NCI-H345 (cell line): ENCODE data around the gene CCL18.
"Not testable (repeated sequence)": the region's sequence is repeated elsewhere in the genome, so short reads cannot be mapped to it uniquely, and the experiment has no call there.

Source experiments
- DNase-seq: peaks from one replicate; lab custom pipeline; 2025; lab: John Stamatoyannopoulos, UW

The CCL18 gene, protein sequence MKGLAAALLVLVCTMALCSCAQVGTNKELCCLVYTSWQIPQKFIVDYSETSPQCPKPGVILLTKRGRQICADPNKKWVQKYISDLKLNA

DNA sequence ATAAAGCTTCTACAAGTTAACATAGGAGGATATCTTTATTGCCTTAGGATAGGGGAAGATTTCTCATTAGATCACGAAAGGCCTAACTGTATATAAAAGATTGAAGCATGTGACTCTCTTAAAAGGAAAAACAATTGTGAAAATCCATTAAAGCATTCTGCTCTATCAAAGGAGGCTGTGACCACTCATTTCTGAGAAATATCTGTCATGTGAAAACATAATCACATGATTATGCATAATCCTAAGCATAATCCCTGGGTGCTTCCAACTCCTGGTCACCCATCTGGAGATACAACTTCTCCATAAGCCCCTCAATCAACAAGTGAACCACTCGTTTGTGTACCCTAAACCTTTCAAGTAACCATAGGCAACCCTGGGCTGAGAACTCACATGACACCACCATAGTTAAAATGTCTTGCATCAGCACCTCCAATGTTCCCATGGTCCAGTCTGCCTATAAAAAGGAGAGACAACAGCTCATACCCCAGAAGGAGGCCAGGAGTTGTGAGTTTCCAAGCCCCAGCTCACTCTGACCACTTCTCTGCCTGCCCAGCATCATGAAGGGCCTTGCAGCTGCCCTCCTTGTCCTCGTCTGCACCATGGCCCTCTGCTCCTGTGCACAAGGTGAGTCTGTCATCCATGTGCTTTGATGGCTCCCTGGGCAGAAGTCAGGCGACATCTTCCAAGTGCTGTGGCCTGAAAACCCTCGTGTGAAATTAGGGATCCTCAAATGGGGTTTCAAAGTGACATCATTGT is at the start of gene CCL18:
TSS of gene CCL18 (plus strand) at position 487 of the 756 bp plus-strand sequence. CDS start at position 558, 71 bp downstream.
- no peak for DNase-seq

DNA sequence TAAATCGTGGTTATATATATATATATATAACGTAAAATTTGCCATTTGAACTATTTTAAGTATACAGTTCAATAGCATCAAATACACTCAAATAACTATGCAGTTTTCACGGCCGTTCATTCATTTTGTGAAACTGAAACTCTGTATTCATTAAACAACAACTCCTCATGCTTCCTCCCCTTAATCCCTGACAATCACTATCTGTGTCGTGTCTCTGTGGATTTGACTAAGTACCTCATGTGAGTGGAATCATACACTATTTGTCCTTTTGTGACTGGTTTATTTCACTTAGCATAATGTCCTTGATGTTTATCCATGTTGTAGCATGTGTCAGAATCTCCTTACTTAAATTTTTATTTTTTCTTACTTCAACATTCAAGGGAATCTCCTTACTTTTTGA is 49.1 kb upstream of the CCL18 start:
- DNase-seq, result no peak

DNA sequence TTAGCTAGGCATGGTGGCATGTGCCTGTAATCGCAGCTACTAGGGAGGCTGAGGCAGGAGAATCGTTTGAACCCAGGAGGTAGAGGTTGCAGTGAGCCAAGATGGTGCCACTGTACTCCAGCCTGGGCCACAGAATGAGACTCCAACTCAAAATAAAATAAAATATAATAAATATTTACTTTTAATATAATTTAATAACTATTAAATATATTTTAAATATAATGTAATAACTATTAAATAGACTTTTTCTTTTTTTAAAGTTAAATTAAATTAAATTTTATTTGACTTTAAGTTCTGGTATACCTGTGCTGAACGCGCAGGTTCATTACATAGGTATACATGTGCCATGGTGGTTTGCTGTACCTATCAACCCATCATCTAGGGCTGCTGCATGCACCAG is 48.2 kb upstream of the CCL18 start:
- not testable (repeated sequence) for DNase-seq

DNA sequence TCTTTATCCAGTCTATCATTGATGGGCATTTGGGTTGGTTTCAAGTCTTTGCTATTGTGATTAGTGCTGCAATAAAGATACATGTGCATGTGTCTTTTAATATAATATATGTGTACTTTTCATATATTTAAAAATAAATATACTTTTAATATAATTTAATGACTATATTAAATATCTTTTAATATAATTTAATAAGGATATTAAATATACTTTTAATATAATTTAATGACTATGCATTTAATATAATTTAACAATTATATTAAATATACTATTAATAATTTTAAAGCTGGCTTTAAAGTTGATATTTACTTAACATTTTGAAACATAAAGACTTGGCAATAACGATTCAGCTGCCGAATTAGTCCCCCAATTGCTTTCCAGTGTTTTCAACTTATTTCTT is 47.5 kb upstream of the CCL18 start:
- no peak for DNase-seq

DNA sequence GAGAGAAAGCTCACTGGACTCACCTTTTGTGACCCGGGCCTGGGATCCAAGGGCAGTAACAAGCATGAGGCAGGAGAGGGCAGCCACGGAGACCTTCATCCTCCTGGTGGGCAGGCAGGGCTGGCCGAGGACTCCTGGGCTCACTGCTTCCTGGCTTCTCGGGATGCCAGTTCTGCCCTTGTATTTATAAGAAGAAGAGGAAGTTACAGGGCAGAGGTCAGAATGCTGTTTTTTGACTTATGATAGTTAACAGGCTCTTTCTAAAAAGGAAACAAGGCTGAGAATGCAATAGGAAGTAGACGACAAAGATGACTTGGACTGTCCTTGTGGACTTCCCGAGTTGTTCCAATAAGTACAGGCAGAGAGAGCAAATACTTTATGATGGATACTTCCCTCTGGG is 46.3 kb upstream of the CCL18 start, which contains the start of gene CCL23:
TSS of gene CCL23 (minus strand) at position 174 of the 400 bp plus-strand sequence. CDS start at position 99, 75 bp downstream.
- no peak for DNase-seq

DNA sequence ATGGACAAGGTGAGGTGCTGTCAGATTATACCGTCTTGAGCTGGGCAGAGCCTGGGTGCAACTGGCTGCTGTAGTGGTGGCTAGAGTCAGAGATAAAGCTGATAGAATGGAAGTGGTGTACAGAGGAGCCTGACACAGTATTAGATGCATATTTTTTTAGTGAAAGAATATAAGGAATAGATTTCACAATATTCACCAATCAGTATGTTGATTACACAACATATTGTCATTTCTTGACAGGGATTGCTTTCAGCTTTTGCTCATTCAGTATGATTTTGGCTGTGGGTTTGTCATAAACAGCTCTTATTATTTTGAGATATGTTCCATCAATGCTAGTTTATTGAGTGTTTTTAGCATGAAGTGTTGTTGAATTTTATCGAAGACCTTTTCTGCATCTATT is 44.6 kb upstream of the CCL18 start:
- DNase-seq, result no peak

DNA sequence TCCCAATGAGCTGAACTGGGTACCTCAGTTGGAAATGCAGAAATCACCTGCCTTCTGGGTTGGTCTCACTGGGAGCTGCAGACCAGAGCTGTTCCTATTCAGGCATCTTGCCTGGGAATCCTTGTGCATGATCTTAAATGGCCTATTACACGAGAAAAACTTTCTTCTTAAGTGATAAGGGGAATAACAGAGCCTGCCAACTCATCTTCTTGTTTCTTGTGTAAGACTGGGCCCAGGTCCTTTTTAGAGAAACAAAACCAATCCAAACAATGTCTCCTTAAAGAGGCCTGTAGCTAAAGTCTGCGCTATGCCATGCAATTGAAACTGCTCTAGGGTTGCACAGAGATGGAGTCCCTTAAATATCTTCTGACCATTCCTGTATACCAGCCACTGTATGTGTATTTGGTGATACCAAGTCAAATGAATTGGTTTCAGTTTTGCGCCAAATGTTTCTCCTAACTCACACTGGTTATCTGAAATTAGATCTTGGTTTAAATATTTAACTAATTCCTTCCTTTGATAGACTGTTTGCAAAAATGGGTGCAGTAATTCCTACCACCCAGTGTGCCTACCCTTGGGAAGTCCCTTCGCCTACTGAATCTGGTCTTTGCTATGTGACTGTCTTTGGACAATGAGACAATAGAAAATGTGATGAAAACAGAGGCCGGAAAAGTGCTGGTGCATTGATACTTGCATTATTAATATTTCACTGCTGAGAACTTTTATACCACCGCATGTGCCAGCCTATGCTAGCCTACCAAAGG is 39.8 kb upstream of the CCL18 start:
- no peak for DNase-seq

DNA sequence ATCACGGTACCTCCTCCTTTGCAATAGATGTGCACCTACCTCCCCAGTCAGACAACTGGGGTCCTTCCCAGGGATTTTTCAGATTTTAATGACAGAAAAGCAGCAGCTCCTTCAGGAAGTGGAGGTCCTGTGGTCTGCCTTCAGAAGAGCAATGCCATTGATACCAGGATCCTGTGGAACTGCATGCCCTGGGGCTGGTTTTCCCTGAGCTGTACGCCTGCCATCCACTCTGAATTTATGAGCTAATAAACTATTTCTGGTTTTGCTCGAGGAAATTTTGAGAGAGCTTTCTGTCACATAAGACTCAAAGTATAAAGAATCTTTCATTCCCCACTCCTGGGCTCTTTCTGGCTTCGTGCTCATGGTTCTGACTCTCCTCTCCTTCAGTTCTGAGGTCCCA is 36.3 kb upstream of the CCL18 start:
- no peak for DNase-seq

DNA sequence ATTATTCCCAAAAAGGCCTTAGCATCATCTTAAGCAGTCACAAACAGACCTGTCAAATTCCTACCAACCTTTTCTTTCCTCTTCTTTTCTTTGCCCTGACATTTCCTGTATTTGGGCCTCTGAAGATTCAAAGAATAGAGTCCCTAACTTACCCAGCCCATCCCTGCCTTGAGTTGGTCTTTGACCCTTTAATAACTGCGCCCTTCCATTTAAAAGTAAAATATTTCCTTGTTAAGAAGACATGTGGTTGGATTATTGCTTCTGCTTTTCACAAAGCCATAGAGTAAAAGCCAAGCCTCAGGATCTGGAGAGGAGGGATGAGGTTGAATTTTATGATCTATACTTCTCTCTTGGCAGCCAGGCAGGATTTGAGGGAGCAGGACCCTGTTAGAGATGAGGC is 33.1 kb upstream of the CCL18 start:
- no peak for DNase-seq

DNA sequence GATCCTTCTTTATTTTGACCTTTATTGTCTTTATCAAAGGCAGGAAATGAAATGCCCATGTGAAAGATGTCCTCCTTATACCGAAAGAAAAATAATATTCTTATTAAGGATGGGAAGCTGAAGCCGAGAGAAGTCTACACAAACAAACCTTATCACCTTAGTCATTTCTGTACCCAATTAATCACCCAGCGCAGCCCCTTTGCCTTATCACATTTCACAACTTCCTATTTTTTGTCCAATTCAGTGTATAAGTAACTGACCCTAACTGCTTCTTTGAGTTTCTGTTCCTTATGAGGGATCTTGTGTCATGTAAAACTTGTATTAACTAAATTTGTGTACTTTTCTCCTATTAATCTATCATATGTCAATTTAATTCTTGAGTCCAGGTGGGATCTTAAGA is 29.9 kb upstream of the CCL18 start:
- DNase-seq, result no peak

DNA sequence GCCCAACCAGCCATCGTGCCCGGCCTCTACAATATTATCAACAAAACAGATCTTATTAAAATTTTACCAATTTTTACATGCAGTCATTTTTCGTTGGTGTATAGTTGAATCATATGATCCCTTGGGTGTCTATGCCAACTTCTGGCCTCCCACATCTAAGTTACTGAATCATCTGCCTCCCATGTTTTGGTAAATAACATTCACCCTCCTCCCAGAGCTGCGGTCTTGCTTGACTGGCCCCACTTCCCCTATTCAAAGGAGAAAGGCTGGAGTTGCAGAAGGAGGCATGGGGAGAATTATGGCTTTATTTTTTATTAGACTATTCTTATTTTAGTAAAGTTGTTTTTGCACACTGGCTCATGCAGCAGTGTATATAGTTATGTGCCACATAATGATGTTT is 27.8 kb upstream of the CCL18 start:
- no peak for DNase-seq

DNA sequence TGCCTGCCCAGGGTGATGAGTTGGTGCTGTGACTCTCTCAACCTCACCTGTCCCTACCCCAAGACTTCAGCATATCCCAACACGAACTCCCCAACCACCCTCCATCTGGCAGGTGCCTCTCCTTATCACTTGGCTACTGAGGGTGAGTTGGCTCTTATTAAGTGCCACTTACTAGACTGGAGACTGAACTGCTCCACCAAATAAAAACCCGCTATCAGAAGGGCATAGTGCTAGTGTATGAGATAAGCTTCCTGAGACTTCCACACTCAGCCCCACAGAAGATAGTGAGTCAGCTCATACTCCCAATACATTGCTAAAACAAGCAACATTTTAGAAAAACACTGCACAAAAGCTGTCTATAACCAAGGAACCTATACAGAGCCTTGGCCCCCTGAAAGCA is 16.0 kb upstream of the CCL18 start:
- DNase-seq, result no peak

DNA sequence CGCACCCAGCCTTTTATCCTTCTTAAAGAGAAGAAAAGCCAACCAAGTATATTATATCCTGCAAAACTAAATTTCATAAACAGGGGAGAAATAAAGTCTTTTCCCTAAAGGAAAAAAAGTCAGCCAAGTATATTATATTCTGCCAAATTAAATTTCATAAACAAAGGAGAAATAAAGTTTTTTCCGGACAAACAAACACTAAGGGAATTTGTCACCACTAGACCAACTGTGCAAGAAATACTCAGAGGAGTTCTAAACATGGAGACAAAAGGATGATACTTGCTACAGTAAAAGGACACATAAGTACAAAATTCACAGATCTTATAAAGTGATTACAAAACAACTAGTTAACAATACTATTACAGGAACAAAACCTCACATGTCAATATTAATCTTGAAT is 14.4 kb upstream of the CCL18 start:
- no peak for DNase-seq

DNA sequence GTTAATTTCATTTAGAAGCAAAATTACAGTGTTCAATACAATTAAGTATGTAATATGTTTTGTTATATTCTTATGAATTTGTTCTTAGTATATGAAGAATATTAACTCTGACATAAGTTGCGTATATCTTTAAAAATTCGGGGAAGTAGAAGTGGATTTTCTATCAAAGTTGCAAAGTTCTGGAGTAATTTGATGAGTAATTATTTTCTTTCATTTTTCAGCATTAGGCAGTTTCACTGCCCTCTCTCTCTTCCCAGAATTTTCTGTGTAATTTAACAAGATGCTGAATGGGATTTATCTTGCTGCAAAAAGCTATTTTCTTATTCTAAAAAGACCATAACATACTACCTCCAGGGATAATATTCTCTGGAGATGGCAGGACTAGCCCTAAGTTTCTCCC is 8.9 kb upstream of the CCL18 start:
- no peak for DNase-seq

DNA sequence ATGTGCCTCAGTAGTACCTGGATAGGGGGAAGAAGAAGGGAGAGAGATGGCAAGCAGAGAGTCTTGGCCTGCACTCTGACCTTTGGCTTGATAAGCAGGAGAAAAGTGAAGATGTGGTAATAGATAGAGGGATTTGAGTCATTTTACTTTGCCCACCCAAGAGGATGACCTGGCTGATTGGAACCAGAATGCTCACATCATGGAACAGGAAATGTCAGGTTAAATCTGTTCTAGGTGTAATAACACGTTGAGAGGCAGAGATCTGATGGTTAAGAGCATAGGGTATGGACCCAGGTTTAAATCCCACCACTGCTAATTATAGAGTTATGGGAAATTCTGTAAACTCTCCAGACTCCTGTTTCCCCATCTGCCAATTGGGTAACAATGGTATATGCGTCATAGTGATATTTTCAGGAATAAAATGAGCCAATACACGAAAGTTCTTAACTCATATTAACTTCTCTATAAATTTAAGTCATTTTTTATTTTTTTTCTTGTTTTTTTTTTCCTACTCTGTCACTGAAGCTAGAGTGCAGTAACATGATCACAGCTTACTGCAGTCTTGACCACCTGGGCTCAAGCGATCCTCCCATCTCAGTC is 8.1 kb upstream of the CCL18 start:
- DNase-seq, result no peak

DNA sequence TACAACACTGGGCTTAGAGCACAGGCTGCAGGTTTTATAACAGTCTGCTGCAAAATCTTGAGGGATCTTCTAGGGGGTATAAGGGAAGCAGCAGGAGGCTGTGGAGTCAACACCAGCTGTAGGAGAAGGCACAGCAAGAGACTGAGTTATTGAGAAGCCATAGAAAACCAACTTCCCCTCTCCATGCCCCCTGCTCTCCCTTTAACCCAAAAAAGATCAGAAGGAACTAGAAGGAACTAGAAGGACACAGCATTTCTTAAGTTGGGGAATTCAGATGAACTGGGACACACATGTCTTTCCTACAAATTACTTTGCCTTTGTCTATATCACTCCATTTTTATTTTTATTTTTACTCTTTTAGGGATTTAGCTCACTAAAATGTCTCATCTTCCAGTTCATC is 6.2 kb upstream of the CCL18 start:
- no peak for DNase-seq

DNA sequence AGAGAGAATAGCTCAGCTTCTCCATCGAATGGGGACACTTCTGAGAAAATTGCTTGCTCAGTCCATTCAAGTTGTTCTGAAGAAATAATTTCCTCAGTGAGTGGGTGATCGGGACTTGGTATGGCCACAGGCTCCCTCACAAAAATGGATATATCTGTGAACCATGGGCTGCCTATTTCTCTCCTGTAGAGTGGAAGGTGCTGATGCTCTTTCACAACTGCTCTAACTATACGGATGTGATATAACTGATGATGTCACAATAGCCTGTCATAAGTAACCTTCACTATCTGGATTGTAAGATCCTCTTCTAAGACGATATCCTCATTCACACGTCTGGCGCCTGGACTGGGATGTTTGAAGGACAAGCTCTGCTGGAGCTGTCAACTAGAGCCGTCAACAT is 4.7 kb upstream of the CCL18 start:
- no peak for DNase-seq

DNA sequence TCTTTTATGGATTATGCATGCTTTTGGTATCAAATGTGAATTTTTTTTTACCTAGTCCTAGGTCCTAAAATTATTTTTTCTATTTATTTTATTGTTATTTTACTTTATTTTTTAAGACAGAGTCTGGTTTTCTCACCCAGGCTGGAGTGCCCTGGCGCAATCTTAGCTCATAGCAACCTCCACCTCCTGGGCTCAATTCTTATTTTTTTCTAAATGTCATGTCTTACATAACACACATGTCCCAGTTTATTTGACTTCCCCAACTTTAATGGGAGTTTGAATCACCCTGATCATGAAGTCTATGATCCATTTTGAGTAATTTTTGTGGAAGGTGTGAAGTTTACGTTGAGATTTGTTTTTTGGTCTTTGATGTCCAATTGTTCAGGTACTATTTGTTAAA is 3.3 kb upstream of the CCL18 start:
- no peak for DNase-seq

DNA sequence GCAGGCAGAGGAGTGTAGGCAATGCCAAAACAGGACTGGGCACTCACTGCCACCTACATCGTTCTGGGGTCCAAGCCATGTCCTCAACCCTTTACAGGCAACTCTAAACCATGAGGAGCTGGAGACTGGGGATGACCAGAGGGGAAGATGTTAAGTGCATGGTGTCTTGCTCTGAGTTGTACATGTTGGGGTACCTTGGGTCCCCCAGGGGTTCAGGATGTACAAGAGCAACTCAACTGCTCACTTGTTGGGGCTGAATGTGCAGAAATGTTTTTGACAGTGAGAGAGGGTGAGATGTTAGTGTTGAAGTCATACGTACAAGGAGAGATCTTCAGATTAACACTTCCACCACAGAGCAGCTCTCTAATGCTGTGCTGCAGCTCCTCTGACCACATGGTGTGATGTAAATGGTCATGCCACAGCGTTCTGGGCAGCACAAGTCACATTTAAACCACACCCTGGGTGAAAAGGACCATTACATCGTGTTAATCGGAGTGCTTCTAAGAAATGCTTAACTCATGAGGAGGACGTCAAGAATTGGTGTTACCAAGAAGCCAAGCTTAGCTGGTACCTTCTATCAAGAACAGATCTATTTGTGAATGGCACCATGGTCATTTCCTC is 2.4 kb downstream of the CCL18 start:
- no peak for DNase-seq

DNA sequence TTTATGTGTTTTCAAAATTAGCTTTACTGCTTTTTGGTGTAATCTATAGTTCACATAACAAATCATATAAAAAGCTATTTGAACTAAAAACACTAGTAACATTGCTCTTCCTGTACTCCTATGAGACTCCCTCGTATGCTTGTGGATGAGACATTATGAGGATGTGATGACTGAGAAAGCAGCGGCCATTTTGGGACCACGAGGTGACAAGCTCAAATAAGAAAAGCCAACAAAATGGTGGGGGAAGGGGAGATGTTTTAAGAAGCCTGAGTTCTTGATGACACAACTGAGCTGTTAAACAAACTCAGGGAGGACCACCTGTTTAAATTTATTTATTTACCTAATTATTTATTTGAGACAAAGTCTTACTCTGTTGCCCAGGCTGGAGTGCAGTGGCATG is 4.5 kb downstream of the CCL18 start:
- no peak for DNase-seq

DNA sequence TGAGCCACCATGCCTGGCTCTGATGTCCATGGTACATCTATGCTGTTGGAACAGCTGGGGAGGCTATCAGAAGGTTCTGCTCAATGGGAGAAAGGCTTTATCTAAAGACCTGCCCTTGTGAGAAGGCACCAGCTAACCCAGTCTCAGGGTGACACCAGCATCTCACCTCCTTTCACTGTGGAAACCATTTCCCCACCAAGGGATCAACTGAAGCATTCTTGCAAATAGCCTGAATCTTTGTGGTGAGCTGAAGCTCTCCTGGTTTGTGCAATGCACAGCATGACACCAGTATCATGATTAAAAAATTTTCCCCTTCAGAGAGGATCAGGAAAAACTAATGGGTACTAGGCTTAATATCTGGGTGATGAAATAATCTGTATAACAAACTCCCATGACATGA is 5.1 kb downstream of the CCL18 start:
- DNase-seq, result no peak

DNA sequence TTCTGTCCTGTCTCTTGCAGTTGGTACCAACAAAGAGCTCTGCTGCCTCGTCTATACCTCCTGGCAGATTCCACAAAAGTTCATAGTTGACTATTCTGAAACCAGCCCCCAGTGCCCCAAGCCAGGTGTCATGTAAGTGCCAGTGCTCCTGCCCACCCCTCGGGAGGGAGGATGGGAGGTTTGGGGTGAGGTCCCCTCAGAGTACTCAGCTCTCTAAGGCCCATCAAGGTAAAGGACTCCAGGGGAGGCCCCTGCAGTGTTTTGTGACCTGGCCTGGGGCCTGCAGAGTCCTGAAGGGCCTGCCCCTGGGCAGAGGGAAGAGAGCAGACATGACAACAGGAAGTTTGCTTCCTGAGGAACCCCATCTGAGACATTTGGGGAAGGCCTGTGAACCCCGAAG is 6.4 kb downstream of the CCL18 start:
- DNase-seq, result no peak

DNA sequence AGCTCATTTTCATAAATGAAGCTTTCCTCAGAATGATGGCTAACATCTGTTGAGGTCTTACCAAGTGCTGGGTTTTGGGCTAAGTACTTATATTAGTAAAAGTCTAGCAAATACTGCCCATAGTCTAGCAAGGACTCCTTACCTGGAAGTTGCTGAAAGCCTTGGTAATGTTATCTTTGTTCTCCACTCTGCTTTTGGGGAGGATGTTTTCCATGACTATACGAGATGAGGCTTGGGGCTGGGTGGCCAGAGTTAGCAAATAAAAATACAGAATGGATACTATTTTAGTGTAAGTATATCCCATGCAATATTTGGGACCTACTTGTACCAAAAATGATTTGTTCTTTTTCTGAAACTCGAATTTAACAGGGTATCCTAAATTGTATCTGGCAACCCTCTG is 7.7 kb downstream of the CCL18 start:
- DNase-seq, result no peak
